ENCODE data around the gene WDR17.

The WDR17 gene

GRCh38 chr4:176102414-176103063 lies 36.9 kb downstream of the WDR17 start:
- no peak for DNase-seq

GRCh38 chr4:176107695-176108094 lies 42.1 kb downstream of the WDR17 start:
- DNase-seq: no peak

GRCh38 chr4:176123710-176124407 lies 58.2 kb downstream of the WDR17 start:
- no peak for DNase-seq

GRCh38 chr4:176125063-176125462 lies 59.4 kb downstream of the WDR17 start:
- no peak for DNase-seq

- DNase-seq: no peak
Observed at GRCh38 chr4:176134670-176135069, 69.0 kb downstream of the WDR17 start.

GRCh38 chr4:176137631-176138030 lies 72.0 kb downstream of the WDR17 start:
- no peak for DNase-seq

GRCh38 chr4:176139518-176139917 lies 73.9 kb downstream of the WDR17 start:
- no peak for DNase-seq

- no peak for DNase-seq
Observed at GRCh38 chr4:176142253-176142652, 76.6 kb downstream of the WDR17 start.

GRCh38 chr4:176149680-176150355 lies 84.2 kb downstream of the WDR17 start:
- no peak for DNase-seq

GRCh38 chr4:176150356-176150682 lies 84.7 kb downstream of the WDR17 start:
- DNase-seq: peak; percentile 2

GRCh38 chr4:176150704-176151103 lies 85.1 kb downstream of the WDR17 start:
- no peak for DNase-seq

- DNase-seq: no peak
Observed at GRCh38 chr4:176153124-176153523, 87.5 kb downstream of the WDR17 start.

GRCh38 chr4:176156656-176157055 lies 91.0 kb downstream of the WDR17 start:
- no peak for DNase-seq

GRCh38 chr4:176163041-176163440 lies 97.4 kb downstream of the WDR17 start:
- DNase-seq: no peak

- DNase-seq: no peak
Observed at GRCh38 chr4:176185051-176185450, 119.4 kb downstream of the WDR17 start.

GRCh38 chr4:176186067-176186466 lies 120.4 kb downstream of the WDR17 start:
- DNase-seq: no peak

- no peak for DNase-seq
Observed at GRCh38 chr4:176186671-176187395, 121.2 kb downstream of the WDR17 start.

GRCh38 chr4:176187624-176188023 lies 122.0 kb downstream of the WDR17 start:
- no peak for DNase-seq

GRCh38 chr4:176188654-176189053 lies 123.0 kb downstream of the WDR17 start:
- no peak for DNase-seq

GRCh38 chr4:176189891-176190795 lies 124.5 kb downstream of the WDR17 start:
- DNase-seq: no peak

- DNase-seq: peak; percentile 90
Observed at GRCh38 chr4:176191974-176192373, 126.3 kb downstream of the WDR17 start.

GRCh38 chr4:176193126-176193525 lies 127.5 kb downstream of the WDR17 start:
- DNase-seq: no peak

- DNase-seq: no peak
Observed at GRCh38 chr4:176193938-176194337, 128.3 kb downstream of the WDR17 start.
